ENCODE measurements around the gene OTOF.

Gene OTOF

DNA sequence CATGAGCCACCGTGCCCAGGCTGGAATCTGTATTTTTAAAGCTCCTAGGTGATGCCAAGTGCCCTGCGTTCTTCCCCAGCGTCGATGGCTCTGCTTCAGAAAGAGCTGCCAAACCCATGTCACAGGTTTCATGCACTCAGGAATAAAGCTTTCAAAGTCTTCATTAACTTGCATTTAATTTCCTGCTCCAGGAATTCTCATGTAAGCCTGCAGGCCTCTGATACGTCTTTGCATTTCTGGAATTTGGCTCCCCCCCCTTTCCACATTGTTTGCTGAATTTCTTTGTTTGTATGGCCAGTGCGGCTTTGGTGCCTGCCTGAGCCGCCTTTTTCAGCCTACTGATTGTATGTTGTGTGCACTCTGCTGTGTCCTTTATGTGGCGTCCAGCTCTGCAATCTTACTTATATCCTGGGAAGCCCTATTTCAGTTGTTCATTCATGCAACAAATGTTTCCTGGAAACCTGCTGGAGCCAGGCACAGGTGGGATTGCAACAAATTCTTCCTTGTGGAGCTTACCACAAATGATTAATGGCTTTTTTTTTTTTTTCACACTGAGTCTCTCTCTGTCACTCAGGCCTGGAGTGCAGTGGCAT lies 17.9 kb upstream of the OTOF start:
- DNase-seq = no peak

DNA sequence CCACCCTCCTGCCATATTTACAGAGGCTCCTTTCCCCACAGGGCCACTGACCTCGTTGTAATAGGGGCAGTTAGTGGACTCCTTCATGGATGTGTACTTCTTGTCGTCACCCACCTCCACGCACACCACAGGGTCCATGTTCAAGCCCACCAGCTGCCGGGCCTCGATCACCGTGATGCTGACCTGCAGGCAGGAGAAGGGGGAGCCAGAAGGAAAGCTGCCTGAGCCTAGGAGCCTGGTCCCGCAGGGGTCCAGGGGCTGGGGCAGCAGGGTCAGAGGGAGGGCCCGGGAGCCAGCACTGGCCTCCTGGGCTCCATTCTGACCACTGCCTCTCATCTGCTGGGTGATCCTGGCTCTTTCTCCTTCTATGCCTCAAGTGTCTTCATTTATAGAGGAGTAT lies 17.0 kb upstream of the OTOF start:
- DNase-seq = no peak

DNA sequence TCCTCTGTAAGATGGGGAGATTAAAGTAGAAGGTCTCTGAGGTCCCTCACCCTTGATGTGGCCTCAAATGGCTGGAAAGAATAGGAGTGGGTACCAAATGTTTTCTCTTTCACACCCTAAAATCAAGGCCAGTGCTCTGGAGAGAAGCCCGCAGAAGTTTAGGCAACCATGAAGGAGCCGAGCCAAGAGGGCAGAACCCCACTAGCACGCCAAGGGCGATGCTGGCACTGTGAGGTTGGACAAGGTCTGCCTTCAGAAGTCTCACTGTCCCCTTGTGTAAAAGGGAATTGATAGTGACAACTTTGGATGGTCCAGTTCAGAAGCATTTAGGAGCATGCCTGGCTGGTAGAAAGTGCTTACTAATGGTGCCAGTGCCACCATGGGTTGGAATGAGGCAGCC lies 16.3 kb upstream of the OTOF start:
- no peak for DNase-seq

DNA sequence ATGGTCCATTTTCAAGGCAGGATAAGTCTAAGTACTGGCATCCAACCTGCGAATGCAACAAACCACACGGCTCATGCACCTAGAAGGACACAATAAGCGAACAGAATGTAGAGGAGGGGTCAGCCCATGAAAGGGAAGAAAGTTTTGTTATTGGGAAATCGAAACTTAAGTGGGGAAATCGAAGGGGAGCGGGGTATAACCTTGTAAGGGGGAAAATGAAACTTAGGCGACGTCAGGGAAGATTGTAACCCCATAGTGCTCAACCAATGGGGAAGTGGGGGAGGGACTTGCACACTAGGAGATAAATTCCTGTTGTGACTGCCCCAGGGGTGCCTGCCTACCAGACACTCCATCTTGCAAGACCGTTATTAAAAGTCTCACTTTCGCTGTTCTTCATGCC lies 15.6 kb upstream of the OTOF start:
- no peak for DNase-seq

DNA sequence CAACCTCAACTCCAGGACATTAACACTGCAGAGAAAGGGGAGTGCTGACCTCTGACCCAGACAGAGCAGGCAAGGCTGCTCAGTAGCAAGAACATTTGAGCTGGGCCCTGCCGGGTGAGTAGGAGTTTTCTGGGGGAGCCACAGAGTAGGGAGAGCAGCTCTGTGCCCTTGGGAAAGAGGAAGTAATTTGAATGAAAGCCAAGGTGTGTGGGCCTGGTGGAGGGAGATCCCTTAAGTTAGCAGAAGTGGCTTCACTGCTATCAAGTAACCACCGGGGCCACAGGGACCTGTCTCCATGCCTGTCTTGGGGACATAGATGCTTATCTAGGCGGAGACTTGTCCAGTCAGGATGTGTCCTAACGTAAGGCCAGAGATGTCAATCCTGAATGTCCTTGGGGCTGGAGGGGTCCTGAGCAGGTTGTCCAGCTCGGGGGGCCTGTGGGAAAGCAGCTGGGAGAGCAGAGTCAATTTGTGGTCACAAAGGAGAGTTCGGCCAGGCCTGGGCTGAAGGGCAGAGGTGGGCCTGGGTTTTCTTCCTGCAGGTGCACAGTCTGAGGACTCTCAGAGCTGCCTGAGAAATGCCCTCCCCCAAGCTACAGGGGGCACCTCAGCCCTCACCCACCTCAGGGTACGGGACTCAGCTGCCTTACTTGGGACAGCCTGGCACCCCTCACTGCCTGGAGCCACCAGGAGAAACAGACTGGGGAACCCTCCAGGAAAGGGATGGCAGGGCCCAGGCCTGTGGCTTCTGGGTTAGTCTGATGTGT lies 15.0 kb upstream of the OTOF start:
- DNase-seq = peak; percentile 10

DNA sequence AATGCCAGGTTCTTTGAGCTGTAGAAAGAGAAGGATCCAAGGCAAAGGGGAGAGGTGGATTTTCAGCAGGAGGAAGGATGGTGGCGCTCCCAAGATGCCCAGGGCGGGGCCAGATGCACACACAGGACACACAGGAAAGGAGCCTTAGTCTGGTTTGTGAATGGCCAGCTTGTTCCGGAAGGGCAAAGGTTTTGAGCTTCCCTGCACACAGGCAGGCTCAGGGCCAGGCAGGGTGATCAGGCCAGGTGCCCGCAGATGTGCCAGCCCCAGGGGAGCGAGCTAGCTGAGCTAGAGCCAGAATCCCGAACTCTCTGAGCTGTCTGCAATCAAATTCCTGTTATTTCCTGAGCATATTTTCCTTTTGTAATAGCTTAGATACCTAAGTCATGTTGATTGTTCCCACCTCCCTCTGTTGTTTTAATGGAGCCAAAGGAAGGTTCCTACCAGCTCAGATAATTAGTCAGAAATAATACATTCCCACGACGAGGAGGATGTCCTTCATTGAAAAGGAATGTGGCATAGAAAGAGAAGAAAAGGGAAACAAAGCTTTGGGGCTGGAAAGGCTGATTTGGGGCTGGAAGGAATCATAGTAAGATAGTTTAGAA lies 13.7 kb upstream of the OTOF start:
- DNase-seq = no peak

DNA sequence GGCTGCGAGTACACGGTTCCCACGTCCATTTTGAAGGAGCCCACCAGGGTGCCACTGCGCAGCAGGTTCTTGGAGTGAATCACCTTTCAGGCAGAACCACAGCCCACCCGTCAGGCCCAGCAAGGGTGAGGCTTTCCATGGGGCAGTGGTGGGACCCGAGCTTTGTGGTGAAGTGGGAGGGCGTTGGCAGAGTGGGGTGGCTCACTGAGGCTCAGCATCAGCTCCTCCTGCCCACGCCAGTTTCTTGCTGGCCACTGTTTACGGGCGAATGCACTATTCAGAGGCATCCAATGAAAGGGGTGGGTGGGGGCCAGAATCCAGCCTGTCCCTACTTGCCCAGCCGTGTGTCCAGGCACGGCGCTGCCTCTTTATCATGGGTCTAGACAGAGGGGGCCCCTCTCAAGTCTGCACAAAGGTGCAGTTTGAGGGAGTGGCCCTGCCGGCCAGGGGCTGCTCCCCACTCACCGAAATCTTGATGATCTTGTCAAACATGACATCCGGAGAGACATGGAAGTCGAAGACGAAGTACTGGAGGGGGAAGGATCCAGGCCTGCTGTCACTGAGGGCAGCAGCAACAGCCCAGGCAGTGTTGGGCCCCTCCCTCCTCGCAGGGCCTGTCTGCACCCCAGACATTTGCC lies 11.4 kb upstream of the OTOF start:
- DNase-seq = no peak

DNA sequence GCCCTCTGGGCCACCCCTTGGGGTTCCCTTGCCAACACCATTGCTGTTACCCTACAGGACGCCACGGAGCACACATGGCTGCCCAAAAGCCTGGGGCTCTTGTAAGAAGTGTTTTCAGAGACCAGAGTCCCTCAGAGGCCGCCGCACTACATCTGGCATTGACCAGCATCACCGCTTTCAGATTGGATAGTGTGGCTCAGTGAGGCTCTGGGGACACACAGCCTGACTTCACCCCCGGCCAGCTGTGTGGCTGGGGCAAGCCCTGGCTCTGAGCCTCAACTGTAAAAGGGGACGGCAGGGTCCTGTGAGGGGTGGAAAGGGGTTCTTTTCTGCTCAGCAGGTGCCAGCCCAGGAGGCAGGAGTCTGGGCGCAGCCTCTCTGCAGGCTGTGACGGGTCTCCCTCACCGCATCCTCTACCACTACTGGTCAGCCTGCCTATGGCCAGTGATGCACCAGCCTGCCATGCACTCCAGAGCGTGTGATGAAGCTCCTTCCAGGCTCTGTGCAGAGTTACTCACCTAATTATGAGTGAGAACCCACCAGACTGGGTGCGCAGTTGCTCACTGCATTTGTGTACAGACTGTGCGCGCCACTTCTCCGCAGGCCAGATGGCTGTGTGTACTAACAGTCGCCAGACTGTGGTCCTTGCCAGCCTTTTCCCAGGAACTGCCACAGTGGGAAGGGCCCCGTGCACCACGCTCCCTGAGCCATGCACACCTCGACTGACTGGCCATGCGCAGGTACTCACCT lies 10.7 kb upstream of the OTOF start:
- no peak for DNase-seq

DNA sequence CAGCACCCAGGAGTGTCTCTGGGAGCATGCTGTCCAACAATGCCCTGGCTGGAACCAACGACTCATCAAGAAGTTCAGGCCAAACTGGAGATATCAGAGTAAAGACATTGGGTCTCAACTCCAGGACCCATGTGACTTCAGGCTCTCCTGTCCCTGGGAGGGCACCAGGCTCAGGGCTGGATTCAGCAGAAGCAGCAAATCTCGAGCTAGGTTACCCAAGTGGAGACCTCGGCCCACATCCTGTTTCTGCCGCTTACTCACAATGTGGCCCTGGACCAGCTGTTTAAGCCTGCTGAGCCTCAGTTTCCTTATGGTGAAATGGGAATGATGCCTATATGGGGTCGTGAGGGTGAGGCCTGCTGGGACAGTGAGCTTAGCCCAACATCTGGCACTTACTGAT lies 9.3 kb upstream of the OTOF start:
- no peak for DNase-seq

DNA sequence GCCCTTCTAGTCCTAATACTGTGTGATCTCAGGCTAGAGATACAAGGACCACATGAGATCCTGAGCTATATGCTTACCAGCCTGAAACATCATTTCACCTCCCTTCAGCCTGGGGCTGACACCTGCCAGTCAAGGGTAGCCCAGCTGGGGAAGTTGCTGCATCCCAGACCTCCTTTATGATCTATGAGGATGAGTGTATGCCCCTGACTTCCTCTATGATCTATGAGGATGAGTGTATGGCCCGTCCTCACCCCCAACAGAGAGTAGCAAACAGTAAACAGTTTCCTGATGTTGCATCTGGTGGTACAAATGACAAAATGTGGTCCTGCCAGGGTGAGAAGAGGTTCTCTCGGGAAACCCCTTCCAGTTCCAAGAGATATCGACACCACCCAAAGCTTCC lies 8.9 kb upstream of the OTOF start:
- no peak for DNase-seq

DNA sequence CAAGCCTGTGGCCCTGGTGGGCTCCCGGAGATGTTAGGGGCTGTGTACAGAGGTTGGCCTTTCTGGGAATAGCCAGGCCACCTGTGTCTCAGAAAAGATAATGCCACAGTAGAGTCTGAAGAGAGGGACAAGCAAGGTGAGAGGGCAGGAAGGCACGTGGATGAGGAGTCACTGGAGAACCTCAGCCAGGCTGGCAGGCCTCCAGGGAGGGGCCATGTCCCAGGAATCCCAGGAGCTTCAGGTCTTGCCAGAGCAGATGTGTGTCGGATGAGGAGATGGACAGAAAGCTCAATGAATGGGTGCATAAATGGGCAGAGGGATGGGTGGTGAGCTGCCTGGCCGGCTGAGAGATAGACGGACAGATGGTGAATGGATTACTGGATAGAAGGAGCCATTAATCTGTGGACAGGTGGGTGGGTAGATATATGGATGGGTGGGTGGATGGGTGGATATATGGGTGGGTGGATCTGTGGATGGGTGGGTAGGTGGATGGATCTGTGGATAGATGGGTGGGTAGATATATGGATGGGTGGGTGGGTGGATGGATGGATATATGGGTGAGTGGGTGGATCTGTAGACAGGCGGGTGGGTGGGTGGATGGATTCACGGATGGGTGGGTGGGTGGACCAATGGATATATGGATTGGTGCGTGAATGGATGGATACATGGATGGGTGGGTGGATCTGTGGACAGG lies 7.9 kb upstream of the OTOF start:
- DNase-seq = no peak

DNA sequence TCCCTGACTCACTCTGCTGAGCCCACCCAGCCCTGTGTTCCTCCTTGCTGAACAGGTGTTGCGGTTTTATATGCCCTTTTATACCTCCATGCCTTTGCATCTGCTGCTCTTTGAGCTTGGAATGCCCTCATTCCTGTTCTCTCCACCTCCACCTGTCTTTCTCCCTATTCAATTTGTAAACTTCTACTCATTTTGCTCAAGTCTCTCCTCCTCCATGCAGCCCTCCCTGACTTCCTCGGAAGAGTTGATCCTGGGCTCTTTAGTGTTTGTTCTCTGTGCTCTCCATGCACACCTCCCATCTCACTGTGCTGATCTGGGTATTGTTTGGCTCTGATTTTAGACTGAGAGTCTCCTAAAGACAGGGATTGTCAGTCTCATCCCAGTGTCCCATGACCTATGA lies 7.2 kb upstream of the OTOF start:
- DNase-seq = no peak

DNA sequence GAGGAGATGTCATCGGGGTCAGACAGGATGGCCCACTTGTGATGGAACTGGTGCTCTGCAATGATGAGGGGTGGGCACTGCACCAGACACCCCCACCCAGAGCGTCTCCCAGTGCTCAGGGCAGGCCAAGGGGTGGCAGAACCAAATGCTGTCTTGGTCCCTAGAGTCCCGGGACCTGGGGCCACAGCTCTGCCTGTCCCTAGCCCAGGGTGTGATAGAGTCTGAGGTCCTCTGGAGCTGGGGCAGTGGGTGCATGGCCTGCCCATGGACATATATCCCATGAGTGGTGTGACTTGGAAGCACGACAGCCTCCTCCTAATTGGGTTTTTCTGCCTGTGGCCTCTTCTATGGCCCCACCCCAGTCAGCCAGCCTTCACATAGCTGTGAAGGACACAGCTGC lies 6.7 kb upstream of the OTOF start:
- no peak for DNase-seq

DNA sequence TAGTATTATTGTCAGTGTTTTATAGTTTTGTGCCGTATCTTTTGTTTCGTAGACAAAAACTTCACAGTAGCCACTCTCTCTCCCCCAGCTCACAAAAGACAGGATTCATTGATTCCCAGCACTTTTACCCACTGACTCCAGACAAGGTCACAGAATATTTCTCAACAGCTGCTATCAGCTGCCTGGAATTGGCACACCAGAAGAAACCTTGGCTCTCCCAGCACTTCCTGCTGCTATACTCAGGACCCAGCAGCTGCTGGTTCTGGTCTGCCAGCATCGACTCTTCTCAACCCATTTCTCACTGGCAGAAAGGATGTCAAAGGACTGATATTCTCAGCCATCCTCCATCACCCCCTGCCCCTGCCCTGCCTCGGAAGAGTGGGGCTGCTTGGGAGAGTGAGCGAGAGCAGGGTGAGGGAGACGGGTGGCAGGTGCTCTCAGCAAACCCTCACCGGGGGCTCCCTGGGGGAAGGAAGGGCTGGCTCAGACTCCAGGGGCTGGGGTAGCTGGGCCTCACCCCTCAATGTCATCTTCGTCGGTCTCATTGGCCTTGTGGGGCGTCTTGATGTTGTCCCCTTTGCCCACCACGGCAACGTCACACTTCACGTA lies 6.1 kb upstream of the OTOF start:
- no peak for DNase-seq

DNA sequence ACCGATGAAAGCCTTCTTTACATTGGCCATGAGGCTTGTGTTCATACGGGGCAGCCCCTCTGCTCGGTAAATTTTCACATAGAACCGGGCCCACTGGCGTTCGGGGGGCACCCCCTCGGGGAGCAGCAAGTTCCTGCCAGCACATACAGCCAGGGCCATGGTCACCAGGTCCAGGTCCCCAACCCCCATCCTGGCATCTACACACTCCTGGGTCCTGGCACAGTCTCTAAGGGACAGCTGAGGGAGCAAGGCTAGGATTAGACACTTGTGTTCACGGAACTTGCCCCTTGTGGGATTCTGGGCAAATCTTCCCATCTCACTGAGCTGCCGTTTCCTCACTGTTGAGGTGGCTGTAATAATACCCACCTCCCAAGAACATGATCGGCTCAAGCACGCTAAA lies 5.6 kb upstream of the OTOF start:
- DNase-seq = no peak

DNA sequence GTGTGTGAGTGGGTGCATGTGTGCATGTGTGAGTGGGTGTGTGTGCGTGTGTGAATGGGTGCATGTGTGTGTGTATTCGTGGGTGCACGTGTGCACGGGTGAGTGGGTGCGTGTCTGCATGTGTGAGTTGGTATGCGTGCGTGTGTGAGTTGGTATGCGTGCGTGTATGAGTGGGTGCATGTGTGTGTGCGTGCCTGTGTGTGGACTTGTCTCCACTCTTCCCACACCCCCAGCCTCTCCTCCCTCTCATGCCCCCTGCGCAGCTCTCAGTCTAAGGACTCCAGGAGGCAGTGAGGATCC lies 5.1 kb upstream of the OTOF start:
- no peak for DNase-seq

DNA sequence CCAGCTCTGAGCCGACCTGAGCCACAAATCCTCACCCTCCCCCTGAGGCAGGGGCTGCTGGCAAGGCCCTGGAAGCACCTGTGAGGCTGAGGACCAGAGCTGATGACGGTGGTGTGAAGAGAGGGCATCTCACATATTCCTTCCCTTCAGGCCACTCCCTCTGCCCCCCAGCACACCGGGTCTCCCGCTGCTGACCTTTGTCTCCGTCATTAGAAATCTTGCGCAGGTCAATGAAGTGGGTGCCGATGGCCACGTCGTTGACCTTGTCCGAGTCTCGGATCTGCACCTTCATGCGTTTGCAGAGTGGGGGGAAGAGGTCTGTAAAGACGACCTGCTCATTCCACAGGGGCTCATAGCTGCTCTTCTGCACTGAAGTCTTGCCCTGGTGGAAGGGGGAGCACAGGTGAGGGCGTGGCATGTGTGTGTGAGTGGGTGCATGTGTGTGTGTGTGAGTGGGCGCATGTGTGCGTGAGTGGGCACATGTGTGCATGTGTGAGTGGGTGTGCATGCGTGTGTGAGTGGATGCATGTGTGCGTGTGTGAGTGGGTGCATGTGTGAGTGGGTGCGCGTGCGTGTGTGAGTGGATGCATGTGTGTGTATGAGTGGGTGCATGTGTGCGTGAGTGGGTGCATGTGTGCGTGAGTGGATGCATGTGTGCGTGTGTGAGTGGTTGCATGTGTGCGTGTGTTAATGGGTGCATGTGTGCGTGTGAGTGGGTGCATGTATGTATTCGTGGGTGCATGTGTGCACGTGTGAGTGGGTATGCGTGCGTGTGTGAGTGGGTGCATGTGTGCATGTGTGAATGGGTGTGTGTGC lies 4.5 kb upstream of the OTOF start:
- no peak for DNase-seq

DNA sequence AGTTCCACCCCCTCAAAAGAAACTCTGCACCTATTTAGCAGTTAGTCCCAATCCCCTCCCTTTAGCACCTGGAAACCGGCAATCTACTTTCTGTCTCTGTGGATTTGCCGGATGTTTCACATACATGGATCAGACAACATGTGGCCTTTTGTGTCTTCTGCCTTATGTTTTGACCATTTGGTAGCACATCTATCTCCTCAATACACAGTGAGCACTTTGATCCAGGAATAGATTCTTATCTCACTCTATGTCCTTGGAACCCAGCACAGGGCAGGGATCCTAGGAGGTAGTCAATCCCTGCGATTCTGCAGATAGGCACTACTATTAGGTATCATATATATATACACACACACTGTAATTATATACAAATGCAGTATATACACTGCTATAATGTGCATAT lies 3.8 kb upstream of the OTOF start:
- DNase-seq = no peak

DNA sequence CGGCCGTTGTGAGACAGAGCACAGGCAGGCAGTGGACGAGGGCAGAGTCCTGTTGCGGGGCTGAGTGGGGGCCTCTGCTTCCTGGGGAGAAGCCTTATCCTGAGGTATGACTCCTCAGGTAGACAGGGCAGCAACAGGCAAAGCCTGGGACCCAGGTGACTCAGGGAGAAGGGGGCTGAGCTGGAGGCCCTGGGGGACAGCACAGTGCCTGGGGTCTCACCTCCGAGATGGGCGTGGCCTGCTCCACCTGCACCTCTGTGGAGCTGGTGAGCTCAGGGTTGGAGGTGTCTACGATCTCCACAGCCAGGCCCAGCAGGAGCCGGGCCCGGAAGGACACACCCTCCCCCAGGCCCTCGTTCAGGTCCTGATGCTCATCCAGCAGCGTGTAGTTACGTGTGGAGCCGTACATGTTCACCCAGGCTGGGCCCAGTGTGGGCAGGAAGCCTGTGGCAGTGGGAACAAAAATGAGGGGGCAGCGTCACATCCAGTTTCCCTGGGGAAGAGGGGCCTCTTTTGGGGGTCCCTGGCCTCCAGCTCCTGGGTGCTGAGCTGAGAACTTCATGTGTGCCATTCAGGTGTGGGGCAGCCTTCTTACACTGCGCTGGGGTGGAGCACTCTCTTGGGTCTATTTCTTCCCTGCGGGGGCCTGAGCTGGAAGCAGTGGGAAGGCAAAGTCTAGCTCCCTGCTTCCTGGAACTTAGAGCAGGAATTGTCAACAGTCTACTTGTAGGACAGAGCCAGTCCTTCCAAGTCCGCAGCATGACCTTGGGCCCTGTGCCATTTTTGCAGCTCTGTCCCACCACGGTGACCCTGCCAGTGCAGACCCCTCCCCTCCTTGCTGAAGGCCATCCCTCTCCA lies 2.9 kb upstream of the OTOF start:
- DNase-seq = no peak

DNA sequence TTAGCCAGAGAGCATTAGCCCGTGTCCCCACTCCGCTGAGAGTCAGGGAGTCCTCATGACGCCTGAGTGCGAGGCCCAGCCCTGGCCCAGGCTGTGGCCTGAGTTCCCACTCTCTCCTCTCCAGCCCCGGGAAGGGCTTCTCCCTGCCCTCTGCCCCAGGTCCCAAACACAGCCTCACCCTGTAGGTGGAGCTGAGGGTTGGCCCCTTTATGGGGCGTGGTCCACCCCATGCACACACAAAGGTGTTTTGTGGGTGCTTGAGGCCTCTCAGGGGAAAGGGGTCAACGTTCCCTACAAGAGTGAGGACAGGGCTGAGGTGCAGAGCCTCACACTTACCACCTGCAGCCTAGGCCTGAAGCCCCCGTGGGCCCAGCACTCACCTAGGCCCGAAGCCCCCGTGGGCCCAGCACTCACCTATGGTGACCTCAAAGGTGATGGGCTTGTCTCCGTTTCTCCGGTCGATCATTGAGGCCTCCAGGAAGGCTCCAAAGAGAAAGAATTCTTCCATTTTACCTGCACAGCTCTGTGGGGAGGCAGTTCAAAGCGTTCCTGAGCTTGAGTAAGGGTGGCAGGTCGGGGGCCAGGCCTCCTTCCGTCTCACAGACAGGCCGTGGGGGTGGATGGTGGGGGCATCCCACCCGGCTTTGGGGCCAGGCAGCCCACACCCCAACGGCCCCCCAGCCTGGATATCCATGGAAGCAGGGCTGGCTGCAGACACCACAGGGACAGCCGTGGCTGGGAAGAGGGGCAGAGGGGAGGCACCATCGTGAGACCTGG lies 2.1 kb upstream of the OTOF start:
- no peak for DNase-seq

All from SIG-M5 (cell line).